G401 (cell line): ENCODE results near the gene SPATA31A5. TPM values are rescaled to one million over a fixed set of nuclear protein-coding genes. Genes with fewer than 3 reads are reported as not detected.
"Not testable (repeated sequence)": the region's sequence is repeated elsewhere in the genome, so short reads cannot be mapped to it uniquely, and the experiment has no call there.

ENCODE experiments used
- DNase-seq: peaks from one replicate; pipeline ENCODE4 v3.0.0-alpha.2; 2015; ENCODE audit warnings: low spot score
- in situ Hi-C: cut with HindIII; loops from 2 replicates; pipeline ENCODE4 v1.10.0; 2016; ENCODE audit warnings: low sequenced_read_pairs, mixed read lengths
- total RNA-seq: library from RNA; depleted of rRNA; stranded (reverse); fragments of >200 nt; shearing (Covaris generic); gene quantifications from 2 replicates; pipeline ENCODE4 v1.2.3, GENCODE V29; 2014; rRNA removed

The SPATA31A5 gene
- total RNA-seq: 0.20 TPM in 1 of 2 replicates, not detected in the other

GRCh38 chr9:60914107-60914506 is at the start of gene SPATA31A5:
Gene SPATA31A5, plus strand, starts transcription at chr9:60914407. Its CDS starts 29 bp downstream, at chr9:60914436.
- DNase-seq, in situ Hi-C loops: not testable (repeated sequence)

- in situ Hi-C loops, DNase-seq: not testable (repeated sequence)
These were observed 48.8 kb downstream of the SPATA31A5 start for GRCh38 chr9:60962990-60963350.

GRCh38 chr9:60966382-60966781 is 52.2 kb downstream of the SPATA31A5 start:
- DNase-seq, in situ Hi-C loops: not testable (repeated sequence)
